OCI-M1 (cell line): Measurements from ENCODE around the gene LGALS12.
"Not testable (repeated sequence)": the region's sequence is repeated elsewhere in the genome, so short reads cannot be mapped to it uniquely, and the experiment has no call there.

Experiments
- DNase-seq: peaks from one replicate; lab custom pipeline; 2025; lab: John Stamatoyannopoulos, UW

Gene LGALS12

GRCh38 chr11:63504933-63505586 lies 824 bp upstream of the LGALS12 start:
- no peak for DNase-seq

- no peak for DNase-seq
These were observed 992 bp downstream of the LGALS12 start for GRCh38 chr11:63506876-63507275.

GRCh38 chr11:63507511-63507910 lies 1.6 kb downstream of the LGALS12 start:
- DNase-seq = no peak

GRCh38 chr11:63508009-63508408 lies 2.1 kb downstream of the LGALS12 start:
- DNase-seq = peak; percentile 88

GRCh38 chr11:63508745-63509144 lies 2.9 kb downstream of the LGALS12 start:
- no peak for DNase-seq

- no peak for DNase-seq
These were observed 4.6 kb downstream of the LGALS12 start for GRCh38 chr11:63510360-63511047.

GRCh38 chr11:63511048-63511748 lies 5.3 kb downstream of the LGALS12 start:
- no peak for DNase-seq

- DNase-seq = no peak
These were observed 6.9 kb downstream of the LGALS12 start for GRCh38 chr11:63512816-63513215.

GRCh38 chr11:63516109-63516508 lies 10.2 kb downstream of the LGALS12 start:
- no peak for DNase-seq

- peak; percentile 95 for DNase-seq
These were observed 11.3 kb downstream of the LGALS12 start for GRCh38 chr11:63517156-63517555.

GRCh38 chr11:63518548-63518947 lies 12.7 kb downstream of the LGALS12 start:
- peak; percentile 83 for DNase-seq

- DNase-seq = no peak
These were observed 14.8 kb downstream of the LGALS12 start for GRCh38 chr11:63520606-63521170.

- no peak for DNase-seq
These were observed 16.0 kb downstream of the LGALS12 start for GRCh38 chr11:63521896-63522295.

GRCh38 chr11:63523151-63523550 lies 17.3 kb downstream of the LGALS12 start:
- DNase-seq = no peak

- no peak for DNase-seq
These were observed 21.8 kb downstream of the LGALS12 start for GRCh38 chr11:63527667-63528066.

- DNase-seq = not testable (repeated sequence)
These were observed 22.3 kb downstream of the LGALS12 start for GRCh38 chr11:63528156-63528555.

- DNase-seq = not testable (repeated sequence)
These were observed 22.9 kb downstream of the LGALS12 start for GRCh38 chr11:63528729-63529278.

- DNase-seq = not testable (repeated sequence)
These were observed 23.5 kb downstream of the LGALS12 start for GRCh38 chr11:63529373-63529772.

GRCh38 chr11:63530021-63530420 lies 24.1 kb downstream of the LGALS12 start:
- no peak for DNase-seq

GRCh38 chr11:63531074-63531792 lies 25.3 kb downstream of the LGALS12 start:
- DNase-seq = peak; percentile 85

- DNase-seq = no peak
These were observed 26.2 kb downstream of the LGALS12 start for GRCh38 chr11:63532117-63532516.
